ENCODE data around the gene PTGFRN. TPM values are rescaled to one million over a fixed set of nuclear protein-coding genes. Genes with fewer than 3 reads are reported as not detected.

PTGFRN gene
- polyA plus RNA-seq, 1 donor from 2014 or later = 20.1 TPM

DNA sequence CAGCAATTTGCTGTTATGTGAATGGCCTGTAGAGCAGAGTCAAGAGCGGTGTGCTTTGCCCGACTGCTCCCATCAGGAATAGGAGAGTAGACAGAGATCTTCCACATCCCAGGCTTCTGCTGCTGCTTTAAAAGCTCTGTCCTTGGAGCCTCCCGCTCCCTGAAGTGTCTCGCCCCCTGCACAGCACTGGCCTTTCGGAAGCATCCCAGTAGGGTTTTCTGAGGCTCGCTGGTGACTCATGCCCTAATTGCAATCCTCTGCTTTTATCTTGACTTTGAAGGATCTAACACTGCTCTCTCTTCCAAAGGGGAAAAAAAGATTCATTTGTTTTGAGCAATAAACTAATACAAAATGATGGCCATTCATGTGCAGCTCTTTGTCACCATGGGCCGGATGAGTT lies 78.5 kb downstream of the PTGFRN start:
- Histone ChIP-seq H3K9ac (ENCODE audit: low read length) (no peak overlapping the region), H3K36me3 (ENCODE audit: insufficient read depth, low read length) (peaks cover 12% of the 10 kb centered on the region), H3K4me2 (ENCODE audit: low read length) (no peak overlapping the region), H3K27me3 (ENCODE audit: insufficient read depth, low read depth, low read length) (no peaks in the 10 kb centered on the region), H3K4me3 (ENCODE audit: low read length) (no peak overlapping the region), H3K27ac (ENCODE audit: low read length) (no peak overlapping the region), H2AFZ (ENCODE audit: low read depth, low read length) (no peak overlapping the region), H4K20me1 (ENCODE audit: insufficient read depth) (no peaks in the 10 kb centered on the region), H3F3A (ENCODE audit: insufficient read depth, low read length, poor library complexity, severe bottlenecking) (no peaks in the 10 kb centered on the region), H3K9me2 (ENCODE audit: insufficient read depth, low read length) (no peaks in the 10 kb centered on the region), H3K9me3 (ENCODE audit: low read length) (no peaks in the 10 kb centered on the region), H3K79me2 (replicated peaks; ENCODE audit: insufficient read depth, low read length) (no peaks in the 10 kb centered on the region)
- TF ChIP-seq, protein P1, sequence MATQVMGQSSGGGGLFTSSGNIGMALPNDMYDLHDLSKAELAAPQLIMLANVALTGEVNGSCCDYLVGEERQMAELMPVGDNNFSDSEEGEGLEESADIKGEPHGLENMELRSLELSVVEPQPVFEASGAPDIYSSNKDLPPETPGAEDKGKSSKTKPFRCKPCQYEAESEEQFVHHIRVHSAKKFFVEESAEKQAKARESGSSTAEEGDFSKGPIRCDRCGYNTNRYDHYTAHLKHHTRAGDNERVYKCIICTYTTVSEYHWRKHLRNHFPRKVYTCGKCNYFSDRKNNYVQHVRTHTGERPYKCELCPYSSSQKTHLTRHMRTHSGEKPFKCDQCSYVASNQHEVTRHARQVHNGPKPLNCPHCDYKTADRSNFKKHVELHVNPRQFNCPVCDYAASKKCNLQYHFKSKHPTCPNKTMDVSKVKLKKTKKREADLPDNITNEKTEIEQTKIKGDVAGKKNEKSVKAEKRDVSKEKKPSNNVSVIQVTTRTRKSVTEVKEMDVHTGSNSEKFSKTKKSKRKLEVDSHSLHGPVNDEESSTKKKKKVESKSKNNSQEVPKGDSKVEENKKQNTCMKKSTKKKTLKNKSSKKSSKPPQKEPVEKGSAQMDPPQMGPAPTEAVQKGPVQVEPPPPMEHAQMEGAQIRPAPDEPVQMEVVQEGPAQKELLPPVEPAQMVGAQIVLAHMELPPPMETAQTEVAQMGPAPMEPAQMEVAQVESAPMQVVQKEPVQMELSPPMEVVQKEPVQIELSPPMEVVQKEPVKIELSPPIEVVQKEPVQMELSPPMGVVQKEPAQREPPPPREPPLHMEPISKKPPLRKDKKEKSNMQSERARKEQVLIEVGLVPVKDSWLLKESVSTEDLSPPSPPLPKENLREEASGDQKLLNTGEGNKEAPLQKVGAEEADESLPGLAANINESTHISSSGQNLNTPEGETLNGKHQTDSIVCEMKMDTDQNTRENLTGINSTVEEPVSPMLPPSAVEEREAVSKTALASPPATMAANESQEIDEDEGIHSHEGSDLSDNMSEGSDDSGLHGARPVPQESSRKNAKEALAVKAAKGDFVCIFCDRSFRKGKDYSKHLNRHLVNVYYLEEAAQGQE (IDR thresholded peaks at IDR 0.05; ENCODE audit: borderline replicate concordance) = no peak
- TF ChIP-seq SMC3 (conservative IDR thresholded peaks at IDR 0.05; ENCODE audit: poor library complexity) (no peak), RAD21 (conservative IDR thresholded peaks at IDR 0.05) (no peak), POLR2AphosphoS5 (IDR thresholded peaks at IDR 0.05) (no peak), TAF1 (IDR thresholded peaks at IDR 0.05; ENCODE audit: low read depth) (no peak), MXI1 (conservative IDR thresholded peaks at IDR 0.05; ENCODE audit: poor library complexity, severe bottlenecking) (no peak), EP300 (conservative IDR thresholded peaks at IDR 0.05; ENCODE audit: poor library complexity, severe bottlenecking) (no peak), EZH2 (IDR thresholded peaks at IDR 0.05; ENCODE audit: borderline replicate concordance, insufficient read depth, low read length, poor library complexity, severe bottlenecking) (no peak)
- TF ChIP-seq, protein P2, sequence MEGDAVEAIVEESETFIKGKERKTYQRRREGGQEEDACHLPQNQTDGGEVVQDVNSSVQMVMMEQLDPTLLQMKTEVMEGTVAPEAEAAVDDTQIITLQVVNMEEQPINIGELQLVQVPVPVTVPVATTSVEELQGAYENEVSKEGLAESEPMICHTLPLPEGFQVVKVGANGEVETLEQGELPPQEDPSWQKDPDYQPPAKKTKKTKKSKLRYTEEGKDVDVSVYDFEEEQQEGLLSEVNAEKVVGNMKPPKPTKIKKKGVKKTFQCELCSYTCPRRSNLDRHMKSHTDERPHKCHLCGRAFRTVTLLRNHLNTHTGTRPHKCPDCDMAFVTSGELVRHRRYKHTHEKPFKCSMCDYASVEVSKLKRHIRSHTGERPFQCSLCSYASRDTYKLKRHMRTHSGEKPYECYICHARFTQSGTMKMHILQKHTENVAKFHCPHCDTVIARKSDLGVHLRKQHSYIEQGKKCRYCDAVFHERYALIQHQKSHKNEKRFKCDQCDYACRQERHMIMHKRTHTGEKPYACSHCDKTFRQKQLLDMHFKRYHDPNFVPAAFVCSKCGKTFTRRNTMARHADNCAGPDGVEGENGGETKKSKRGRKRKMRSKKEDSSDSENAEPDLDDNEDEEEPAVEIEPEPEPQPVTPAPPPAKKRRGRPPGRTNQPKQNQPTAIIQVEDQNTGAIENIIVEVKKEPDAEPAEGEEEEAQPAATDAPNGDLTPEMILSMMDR (IDR thresholded peaks at IDR 0.05; ENCODE audit: poor library complexity, severe bottlenecking) = no peak

DNA sequence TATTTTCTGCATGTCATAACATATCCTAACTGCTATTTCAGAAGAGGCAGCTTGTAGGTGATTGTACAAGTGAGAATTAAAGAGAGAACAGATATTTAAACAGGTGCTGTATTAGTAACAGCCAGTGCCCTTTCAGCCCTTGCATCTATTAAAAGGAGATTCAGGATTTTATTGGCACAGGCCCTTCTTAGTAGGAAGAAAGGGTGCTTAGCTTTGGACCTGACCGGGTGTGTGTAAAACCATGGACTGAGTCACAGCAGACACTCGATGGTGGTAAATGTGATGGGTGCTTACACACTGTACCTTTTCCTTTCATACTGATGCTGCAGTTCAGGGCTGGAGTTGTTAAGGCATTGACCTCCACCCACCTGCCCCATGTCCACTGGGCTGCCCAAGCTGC lies 79.2 kb downstream of the PTGFRN start:
- H3K9me2 ChIP-seq (ENCODE audit: insufficient read depth, low read length) = no peaks in the 10 kb centered on the region
- H3K4me2 ChIP-seq (ENCODE audit: low read length) = no peak overlapping the region
- no peak overlapping the region for H3K9ac ChIP-seq (ENCODE audit: low read length)

More for the DNA sequence above, 79.2 kb downstream of the PTGFRN start:
- Histone ChIP-seq H3K36me3 (ENCODE audit: insufficient read depth, low read length) (peaks cover 17% of the 10 kb centered on the region), H4K20me1 (ENCODE audit: insufficient read depth) (no peaks in the 10 kb centered on the region), H3F3A (ENCODE audit: insufficient read depth, low read length, poor library complexity, severe bottlenecking) (no peaks in the 10 kb centered on the region), H3K27me3 (ENCODE audit: insufficient read depth, low read depth, low read length) (no peaks in the 10 kb centered on the region), H3K4me3 (ENCODE audit: low read length) (no peak overlapping the region), H2AFZ (ENCODE audit: low read depth, low read length) (no peak overlapping the region), H3K27ac (ENCODE audit: low read length) (no peak overlapping the region), H3K9me3 (ENCODE audit: low read length) (no peaks in the 10 kb centered on the region), H3K79me2 (replicated peaks; ENCODE audit: insufficient read depth, low read length) (no peaks in the 10 kb centered on the region)
- TF ChIP-seq, protein P2 (IDR thresholded peaks at IDR 0.05; ENCODE audit: poor library complexity, severe bottlenecking) = no peak
- no peak for TF ChIP-seq RAD21 (conservative IDR thresholded peaks at IDR 0.05)
- TF ChIP-seq SMC3 (conservative IDR thresholded peaks at IDR 0.05; ENCODE audit: poor library complexity) = no peak
- TF ChIP-seq EP300 (conservative IDR thresholded peaks at IDR 0.05; ENCODE audit: poor library complexity, severe bottlenecking) = no peak
